NCI-H774 (cell line): ENCODE measurements around the gene CNIH3.

Experiments used
- DNase-seq: peaks from one replicate; lab custom pipeline; 2025; lab: John Stamatoyannopoulos, UW

The CNIH3 gene

DNA sequence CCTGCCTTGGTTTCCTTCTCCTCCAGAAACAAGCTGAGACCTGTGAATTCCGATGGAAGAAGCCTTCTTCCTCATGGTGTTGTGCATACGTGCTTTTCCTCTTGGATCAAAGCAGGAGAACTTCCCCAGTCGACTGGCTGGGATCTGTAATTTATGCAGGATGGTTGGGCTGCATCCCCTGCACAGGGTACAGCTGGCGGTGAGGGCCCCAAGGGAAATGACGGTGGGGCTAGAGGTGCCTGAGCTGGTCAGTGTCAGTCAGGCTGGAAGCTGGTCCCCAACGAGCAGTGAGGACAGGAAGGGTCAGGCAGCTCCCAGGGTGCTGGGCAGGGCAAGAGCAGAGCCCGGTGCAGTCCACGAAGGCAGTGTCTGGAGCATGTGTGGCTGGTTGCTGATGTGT lies 106.7 kb downstream of the CNIH3 start:
- no peak for DNase-seq

DNA sequence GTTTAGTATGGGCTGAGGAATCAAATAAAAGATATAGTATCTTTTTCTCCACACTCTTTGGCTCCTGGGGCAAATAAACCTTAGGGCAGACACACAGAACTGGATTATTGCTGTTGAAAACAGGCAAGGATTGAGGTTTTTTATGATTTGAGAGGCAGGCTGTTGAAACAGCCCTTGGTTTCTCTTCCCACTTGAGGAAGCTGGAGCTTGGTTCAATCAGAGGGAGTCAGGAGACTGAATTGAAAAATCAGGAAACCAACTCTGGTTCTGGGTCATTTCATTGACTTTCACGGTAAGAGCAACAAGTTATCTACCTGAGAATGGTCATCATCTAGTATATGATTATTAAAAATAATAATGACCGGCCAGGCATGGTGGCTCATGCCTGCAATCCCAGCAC lies 108.4 kb downstream of the CNIH3 start:
- no peak for DNase-seq

DNA sequence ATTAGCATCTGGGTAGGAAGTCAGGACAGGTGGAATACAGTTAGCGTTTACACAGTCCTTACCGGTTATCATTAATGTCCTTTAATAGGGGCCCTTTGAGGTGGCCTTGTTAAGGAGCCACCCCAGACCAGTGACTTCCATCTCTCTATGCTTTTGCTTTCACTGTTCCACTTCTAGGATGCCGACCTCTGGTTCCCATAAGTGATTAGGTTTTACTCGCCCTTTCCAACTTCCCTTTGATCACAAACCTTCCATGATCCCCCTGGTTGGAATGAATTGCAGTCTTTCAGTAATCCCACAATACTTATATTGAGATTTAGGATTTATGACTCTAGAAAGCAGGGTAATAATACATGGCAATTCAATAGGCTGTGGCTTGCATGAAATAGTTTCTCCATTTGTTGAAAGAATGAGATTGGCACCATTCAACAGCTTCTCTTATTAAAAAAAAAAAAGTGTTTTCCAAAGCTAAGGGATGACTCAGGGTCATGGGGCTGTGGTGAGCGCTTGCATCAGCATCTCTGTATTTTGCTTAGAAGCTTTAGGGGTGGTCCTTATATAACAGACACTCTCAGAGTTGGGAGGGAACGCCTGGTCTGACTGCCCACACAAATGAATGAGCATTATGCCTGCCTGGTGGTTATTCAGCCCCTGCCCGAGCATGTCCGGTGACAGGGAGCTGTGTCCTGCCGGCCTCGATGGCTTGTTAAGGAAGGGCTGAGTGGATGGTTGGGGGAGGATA lies 110.5 kb downstream of the CNIH3 start:
- DNase-seq, result no peak

DNA sequence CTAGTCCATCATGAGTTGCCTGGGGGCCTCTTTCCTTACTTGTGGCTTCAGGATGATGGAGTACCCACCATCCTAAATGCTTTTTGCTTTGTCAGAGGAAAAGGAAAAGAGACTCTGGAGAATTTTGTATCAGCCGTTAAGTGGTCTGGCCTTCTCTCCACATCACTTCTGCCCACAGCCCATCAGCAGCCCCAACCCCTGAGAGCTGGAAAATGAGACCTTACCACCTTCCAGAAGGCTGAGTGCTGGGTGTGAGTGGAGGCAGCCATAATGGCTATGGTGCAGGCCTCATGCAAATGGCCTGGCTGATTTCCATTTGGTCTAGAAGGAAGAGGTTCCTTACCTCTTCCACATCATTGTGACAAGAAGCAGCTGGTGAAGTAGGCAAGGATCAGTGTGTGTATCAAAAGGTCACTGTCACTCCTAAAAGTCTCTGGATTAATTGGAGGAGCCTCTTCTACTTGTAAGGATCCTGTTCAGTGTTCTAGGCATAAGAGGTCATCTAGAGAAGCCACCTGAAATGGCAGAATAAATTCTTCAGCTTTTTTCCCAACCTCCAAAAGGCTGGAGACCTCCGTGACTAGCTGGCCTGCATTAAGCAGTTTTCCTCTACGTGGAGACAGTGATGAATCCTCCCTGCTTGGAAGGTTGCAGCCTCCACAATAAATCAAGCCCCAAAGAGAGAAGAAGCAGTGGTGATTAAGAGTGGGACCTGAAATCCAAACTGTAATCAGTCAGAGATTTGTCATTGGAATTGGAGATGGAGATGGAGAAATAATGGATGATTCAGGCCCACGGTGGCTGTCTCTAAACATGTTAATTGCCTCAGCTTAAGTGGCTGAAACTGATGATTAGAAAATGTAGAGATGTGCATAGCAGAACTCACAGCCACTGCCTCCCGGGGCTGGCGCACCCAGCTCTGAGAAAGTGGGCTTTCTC lies 111.5 kb downstream of the CNIH3 start:
- DNase-seq, result no peak

DNA sequence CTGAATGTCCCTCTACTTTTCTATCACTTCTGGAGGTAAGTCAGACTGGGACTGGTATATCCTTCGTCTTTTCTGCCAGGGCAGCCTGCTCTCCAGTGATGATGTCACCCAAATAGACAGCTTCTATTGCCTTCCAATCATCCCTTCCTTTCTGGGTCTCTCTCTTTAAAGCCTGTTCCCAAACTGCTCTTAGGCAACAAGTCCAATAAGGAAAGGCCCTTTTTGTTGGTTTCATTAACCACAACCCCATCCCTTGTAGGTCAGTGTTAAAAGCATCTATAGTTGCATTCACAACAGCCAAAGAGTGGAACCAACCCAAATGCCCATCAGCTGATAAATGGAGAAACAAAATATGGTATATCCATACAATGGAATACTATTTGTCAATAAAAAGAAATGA lies 114.4 kb downstream of the CNIH3 start:
- DNase-seq, result no peak

DNA sequence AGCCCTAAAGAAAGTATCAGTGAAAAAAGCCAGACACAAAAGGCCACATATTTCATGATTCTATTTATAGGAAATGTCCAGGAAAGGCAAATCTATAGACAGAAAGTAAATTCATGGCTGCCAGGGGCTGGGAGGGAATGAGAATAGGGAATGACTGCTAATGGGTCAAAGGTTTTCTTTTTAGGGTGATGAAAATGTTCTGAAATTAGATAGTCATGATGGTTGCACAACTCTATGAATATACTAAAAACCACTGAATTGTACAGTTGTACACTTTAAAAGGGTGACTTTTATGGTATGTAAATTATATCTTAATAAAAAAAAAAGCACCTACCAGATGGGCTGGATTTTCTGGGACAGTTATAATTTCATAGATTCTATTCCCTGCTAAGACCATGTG lies 114.8 kb downstream of the CNIH3 start:
- DNase-seq, result no peak

DNA sequence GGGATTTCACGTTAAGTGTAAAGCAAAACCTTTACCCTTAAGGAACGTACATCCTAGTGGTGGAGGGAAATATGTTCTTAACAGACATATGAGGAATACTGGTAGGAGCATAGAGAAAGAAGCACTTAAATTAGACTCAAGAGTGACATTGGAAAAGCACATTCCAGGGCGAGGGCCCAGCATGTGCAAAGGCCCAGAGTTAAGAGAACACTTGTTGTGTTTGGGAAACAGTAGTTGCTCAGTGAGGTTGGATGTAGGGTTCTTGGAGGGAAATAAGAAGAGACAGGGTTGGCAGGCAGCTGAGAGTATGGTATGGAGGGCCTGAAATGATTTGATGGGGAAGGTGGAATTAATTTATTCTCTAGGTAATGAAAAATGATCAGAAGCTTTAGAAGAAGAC lies 115.5 kb downstream of the CNIH3 start:
- DNase-seq, result no peak

DNA sequence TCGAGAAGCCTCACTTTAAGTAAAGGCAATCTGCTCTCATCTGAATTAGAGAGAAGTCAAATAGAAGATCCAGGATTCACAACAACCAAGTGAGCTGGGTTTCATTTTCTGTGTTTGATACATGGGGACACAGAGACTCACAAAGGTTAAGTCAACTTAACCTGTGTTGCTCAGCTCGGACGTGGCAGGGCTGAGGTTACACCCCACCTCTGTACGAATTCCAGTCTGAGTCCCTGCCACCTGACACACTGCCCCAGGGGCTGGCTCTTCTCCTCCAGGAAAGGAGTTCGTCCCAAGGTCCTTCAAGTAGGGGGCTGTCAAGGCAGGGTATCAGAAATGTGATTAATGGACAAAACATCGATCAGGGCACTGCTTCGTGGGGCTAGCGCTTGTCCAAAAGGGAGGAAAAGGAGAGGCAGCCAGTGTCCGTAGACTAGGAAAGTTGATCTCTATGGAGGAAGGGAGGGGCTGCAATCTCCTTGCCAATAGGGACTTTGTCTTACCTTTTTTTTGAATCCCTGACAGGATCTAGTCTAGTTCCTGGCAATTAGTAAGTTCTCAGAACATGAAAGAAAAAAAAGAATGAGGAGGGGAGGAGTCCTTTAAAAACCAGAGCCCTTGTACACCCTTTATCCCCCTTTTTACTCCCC lies 116.4 kb downstream of the CNIH3 start:
- DNase-seq, result no peak

DNA sequence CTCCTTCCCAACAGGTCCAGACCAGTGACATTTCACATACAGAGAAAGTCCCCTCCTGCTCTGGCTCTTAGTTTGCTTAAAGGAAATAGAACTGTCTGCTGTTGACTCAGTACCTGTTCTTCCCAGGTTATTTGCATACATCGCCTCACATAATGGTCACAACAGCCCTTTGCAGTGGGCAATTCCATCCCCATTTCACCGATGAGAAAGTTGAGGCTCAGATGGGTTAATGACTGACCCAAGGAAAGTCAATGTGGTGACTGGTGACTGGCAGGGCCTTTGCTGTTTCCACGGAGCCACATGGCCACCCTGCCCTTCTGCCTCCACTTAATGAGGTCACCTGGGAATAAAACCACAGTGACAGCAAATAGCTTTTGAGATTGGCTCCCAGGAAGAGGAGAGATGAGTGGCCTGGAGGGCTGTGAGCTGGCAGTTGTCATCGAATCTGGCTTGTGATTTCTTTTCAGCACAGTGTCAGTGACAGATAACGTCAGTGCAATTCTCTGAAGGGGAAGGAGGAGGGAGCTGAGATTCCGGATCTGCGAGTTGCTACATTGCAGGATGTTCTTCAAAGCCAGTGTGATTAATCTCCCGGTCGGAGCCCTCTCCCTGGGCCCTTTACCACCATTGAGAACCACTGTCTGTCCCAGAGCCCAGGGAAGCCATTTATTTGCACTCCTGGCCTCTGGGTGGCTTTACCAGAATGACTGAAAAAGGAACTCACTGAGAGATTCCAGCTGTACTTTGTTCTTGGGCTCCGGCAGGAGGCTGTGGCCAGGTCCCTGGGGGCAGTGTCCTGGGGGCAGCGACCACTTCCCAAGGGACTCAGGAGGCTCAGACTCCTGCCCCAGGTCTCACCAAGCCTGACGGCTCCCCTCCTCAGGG lies 117.2 kb downstream of the CNIH3 start:
- DNase-seq, result peak; percentile 68

DNA sequence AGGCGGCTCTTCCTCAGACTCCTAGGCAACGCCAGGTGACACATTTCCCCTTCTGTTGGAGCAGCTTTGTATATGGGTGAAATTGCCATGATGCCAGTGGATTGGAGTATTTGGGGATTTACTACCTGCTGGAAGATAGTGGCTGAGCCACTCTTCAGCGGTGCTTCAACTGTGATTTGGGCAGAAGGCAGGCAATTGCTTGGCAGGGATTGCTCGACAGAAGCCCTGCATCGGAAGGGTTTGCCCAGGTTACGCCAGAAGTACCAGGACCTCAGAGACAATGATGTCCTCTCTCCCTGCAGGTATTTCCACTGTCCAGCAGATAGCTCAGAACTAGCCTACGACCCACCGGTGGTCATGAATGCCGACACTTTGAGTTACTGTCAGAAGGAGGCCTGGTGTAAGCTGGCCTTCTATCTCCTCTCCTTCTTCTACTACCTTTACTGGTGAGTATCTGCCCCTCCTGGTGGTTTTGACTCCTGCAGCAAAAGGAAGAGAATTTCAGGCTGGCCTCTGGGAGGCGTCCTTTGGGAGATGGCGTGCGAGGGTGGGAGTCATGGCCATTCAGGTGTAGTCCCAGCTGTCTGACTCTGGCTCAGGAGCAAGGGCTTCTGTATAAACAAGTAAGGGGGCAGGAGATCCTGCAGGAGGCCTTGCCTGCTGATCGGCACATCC lies 118.3 kb downstream of the CNIH3 start:
- no peak for DNase-seq

DNA sequence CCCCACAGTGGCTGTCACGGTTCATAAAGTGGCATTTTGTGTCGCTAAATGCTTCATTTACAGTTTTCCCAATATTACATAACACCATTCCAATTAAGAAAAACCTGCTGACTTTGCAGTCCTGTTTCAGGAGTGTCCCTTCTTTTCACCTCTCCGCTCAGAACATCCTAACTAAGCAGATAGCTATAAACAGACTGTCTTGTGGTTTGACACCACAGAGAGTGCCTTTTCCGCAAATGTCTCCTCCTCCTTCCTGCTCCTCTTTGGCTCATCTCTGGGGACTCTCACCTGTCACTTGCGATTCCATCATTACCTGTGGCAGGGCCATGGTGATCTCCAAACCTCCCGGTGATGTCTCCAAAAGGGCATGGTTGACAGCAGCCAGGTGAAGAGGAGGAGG lies 119.0 kb downstream of the CNIH3 start:
- DNase-seq, result no peak

DNA sequence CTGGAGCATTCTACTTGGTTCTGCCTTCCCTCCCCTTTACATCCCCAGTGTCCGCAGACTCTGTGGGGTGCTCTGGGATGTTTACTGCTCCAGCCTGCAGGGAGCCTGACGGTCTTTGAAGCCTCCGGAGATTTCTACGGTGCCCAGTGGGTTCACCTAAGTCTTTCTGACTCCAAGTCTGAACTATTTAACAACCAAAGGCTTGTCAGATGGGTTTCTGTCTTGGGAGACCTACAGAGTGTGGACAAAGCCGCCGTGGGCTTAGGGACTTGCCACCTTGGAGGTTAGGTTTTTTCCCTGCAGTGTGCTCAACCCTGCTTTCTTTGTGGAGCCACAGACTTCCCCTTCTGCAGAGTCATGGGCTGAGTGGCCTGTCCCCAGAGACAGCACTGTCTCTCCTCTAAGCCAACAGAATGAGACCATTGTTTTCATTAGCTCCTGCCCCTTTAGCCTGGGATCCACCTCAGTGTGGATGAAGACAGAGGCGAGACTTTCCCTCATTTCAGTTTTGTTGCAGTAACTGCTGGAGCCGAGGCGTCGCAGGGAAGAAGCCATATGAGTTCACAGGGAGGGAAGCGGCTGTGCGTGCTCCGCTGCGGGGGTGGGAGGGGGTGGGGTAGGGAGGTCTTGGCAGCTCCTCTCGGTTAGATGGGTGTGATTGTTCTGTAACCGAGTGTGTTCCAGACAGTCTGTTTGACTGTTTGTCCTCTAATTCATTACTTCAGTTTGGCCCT lies 120.7 kb downstream of the CNIH3 start:
- no peak for DNase-seq

DNA sequence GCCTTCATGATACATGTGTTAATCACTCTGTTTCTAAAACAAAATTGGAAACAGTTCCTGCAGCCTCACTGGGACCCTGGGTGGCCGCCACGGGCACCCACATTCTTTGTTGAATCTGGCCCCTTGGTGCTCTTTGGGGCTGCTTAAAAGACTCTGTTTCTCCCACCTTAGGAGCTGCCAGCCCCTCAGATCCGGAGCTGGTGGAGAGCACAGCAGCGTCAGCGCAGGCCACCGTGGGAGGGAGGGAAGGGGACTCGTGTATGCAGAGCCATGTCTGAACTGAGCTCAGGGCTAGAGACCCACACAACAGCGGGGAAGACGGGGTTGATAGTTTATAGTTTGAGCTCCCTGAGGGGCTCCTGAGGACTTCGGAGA lies 121.2 kb downstream of the CNIH3 start:
- no peak for DNase-seq

DNA sequence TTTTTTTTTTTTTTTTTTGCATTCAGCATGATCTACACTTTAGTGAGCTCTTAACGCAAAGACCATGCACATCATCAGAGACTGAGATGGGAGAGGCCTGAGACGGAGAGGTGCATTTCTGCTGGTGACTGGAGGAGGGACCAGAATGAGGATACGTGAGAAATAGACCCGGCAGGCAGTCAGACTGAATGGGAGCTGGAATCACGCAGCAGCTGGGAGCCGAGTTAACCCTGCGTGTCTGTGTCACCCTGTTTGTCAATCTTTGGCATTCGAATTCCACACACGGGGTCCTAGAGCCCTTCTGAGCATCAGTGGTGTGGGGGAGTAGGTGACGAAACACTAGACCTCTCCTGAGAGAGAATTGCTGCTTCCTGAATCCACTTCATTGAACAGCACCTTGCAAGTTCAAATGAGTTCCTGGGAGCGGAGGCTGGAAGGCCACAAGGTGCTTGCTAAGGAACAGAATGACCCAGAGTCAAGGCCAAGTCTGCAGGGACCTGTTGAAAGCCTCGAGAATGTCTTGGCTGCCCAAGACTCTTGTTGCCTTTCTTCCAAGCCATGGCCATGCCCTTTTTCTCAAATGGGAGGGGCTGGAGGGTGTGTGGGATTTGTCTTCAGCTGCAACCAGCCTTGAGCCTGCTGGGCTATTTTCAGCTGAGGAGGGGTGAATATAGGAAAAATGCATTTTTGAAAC lies 123.3 kb downstream of the CNIH3 start:
- DNase-seq, result no peak

DNA sequence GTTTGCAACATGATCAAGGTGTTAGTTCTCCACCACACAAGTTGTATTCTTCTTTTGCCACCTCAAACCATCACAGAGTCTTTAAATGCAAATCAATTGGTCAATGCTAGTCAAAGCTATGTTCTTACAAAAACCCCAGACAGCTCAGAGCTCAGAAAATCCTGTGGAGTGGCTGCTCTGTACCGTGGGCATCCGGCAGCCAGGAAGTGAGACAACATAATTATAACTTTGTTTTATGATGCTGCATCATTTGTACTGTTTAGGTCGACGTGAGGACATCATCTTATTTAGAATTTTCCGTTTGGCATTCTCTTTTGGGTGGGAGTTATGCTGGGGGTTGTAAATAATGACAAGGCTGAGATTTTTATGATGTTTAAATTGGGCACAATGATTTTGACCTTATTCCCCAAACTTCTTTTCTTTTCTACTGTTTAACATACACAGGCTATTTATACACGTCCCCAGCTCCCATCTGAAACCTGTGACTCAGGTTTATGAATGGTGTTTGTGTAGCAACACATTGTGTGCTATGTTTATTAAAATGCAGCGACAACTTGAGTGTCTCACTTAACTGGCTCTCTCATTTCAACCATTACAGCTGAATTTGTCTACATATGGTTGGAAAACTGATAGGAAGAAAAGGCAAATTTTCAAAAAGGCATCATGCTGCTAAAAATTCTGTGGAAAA lies 124.0 kb downstream of the CNIH3 start:
- DNase-seq, result no peak

DNA sequence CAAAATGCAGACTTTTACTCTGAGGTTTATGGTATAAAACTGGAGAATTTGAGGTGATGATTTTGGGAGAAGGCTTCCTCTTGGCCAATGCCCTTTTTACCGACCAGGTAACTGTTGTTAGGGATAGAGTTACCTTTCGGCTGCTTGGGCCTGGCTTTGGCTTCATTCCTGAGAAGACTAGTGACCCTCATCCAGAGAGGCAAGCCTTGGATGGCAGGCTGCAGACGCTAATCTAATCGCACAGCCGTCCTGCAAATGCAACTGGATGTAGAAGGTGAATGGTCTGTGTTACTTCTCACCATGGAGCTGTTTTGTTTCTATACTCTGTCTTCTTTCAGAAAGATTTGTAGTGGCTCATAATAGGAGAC lies 124.6 kb downstream of the CNIH3 start:
- no peak for DNase-seq

DNA sequence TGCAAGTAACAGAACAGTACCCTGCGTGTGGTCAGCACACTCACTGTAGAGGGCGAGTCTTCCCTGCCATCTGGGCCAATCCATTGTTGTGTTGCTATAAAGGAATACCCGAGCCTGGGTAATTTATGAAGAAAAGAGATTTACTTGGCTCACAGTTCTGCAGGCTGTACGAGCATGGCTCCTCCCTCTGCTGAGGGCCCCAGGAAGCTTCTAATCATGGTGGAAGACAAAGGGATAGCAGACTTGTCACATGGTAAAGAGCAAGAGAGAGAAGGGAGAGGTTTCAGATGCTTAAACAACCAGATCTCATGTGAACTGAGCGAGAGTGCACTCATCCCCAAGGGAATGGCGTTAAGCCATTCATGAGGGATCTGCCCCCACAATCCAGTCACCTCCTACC lies 126.2 kb downstream of the CNIH3 start:
- no peak for DNase-seq

DNA sequence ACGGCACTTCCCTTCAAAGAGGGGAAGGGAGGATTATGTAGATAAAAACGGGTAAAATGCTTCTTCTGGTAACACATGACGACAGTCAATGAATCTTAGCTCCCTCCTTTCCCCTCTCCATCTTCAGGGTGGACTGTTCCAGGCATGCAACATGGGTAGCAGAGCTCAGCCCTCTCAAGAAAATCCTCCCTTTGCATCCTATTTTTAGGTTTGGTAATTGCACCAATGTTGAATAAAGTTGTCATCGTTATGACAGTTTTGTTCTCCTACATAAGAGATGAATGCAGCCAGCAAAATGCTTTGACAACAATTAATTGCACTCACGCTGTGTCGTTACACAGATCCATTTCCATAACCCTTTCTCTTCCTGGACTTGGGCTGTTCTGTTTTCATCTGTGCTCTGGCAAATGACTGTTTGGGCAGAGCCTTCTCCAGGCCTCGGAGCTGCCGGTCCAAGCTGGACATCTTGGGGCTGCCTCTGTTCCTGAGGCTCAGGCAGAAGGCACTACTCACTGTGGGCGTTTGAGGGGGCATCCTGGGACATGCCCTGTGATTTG lies 127.6 kb downstream of the CNIH3 start:
- DNase-seq, result no peak

DNA sequence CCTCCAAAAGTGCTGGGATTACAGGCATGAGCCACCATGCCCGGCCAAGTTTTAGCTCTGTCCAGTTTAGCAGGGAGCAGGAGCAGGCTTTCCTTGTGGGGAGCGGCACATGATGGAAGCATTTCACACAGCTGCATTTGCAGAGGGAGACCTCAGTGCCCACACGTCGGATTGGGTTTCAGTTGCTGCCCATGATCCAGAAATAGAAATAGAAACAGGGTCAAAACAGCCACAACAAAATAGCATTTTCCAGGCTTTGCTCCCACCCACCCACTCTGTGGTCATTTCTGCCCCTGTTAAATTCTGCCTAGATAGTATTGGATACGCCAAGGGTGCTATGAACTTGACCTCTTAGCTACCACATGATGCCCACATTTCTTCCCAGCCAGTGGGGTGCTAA lies 128.4 kb downstream of the CNIH3 start:
- DNase-seq, result no peak
